Bronchial smooth muscle cell (primary cell): ENCODE results near the gene C20orf144. TPM values are rescaled to one million over a fixed set of nuclear protein-coding genes. Genes with fewer than 3 reads are reported as not detected.

Experiments used
- total RNA-seq: library from RNA; depleted of rRNA; stranded (reverse); fragments of >200 nt; gene quantifications from 2 replicates; pipeline ENCODE4 v1.2.1, GENCODE V29; 2014

C20orf144 gene
- total RNA-seq: under 0.01 and 0.16 TPM in 2 replicates

DNA sequence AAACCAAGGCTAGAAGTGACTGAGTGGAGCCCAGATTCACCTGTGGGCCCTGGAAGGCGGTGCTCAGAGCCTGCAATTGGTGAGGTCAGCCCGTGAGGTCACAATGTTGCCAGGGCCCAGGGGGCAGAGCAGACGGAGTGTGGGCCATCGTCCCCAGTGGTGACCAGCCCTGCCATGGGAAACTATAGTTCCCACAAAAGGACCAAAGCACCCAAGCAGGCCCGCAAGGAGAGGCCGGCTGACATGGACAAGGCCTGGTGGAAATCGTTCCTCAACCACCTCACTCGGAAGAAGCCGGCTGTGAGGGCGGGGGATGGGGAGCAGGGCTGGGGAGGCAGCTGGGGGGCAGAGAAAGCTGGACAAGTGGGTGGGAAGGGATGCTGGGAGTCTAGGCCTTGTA lies at the start of gene C20orf144:
Gene C20orf144, plus strand, starts transcription at position 156 of the 400 bp plus-strand sequence. Its CDS starts 19 bp downstream, at position 175.

DNA sequence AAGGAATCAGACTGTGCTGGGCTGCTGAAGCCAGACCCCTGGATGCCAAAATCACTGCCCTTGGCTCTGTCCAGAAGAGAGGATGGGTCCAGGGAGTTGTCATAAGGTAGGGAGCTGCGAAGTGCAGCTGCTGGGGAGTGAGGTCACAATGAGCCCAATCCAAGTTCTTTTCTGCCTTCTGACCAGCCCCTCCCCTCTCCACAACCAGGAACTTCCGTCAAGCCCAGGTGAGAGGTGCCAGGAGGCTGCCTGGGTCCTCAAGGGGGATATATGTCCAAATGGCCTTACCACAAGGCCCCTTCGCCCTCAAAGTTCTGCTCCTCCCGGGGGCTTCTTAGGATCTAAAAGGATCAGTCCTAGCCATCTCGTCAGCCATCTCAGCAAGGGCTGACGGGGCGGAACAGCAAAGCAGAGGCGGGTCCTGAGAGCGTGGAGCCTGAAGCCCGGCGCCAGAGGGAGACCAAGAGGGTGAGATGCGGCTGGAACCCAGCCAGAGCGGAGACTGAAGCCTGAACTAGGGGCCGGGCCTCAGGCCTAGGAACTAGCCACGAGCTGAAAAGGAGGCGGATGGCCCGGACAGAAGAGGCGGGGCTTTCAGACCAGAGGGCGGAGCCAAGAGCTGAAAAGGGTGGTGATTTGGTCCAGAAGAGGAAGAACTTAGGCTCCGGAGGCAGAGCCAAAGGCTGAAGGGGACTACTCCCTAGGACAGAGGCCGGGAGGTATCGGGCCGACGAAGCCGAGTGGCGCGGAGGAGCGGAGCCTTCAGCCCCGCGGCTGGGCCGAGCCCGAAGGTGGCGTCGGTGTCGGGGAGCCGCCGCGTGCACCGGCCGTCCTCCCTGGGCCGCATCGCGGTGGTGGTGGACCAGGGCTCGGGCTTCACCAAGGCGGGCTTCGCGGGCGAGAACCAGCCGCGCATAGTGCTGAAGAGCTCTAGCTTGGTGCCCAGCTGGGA lies 4.4 kb downstream of the C20orf144 start, which contains the start of gene ACTL10:
Gene ACTL10, plus strand, starts transcription at position 651 of the 952 bp plus-strand sequence. CDS start 555 bp downstream, outside the sequence.

DNA sequence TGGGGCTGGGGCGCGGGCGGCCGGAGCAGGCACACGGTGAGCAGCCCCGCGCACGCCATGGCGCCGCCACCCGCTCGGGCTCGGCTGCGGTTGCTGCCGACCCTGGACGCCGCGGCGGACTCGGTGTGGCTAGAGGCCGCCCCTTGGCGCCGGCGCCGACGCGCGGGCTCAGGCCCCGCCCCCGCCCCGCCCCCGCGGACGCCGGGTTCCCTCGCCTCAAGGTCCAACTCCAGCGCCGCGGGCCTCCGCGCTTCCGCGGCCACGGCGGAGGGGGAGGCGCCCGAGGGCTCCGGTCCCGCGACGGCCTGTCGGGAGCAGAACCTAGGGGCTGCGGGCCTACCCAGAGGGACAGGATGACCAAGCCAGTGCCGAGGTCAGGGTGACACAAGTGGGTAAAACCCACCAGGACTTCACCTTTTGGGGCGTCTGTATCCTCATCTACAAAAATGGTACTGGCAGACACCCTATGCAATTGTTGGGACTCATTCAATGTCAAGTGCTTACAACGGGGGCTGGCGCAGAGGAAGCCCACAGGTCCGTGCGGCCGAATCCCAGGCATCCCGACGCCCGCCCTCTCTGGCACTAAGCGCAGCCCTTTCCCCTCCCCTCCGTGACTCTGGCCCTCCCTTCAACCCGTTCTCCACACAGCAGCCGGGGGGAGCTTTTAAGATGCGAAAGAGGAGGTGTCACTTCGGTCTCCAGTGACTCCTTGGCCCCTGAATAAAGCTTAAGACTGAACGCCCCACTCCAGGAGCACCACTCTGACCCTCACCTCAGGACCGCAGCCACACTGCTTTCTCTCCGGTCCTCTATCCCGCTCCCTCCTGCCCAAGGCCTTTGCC lies 12.4 kb downstream of the C20orf144 start, which contains the start of gene NECAB3:
Gene NECAB3, minus strand, starts transcription at position 135 of the 842 bp plus-strand sequence. Its CDS starts 76 bp downstream, at position 59.

DNA sequence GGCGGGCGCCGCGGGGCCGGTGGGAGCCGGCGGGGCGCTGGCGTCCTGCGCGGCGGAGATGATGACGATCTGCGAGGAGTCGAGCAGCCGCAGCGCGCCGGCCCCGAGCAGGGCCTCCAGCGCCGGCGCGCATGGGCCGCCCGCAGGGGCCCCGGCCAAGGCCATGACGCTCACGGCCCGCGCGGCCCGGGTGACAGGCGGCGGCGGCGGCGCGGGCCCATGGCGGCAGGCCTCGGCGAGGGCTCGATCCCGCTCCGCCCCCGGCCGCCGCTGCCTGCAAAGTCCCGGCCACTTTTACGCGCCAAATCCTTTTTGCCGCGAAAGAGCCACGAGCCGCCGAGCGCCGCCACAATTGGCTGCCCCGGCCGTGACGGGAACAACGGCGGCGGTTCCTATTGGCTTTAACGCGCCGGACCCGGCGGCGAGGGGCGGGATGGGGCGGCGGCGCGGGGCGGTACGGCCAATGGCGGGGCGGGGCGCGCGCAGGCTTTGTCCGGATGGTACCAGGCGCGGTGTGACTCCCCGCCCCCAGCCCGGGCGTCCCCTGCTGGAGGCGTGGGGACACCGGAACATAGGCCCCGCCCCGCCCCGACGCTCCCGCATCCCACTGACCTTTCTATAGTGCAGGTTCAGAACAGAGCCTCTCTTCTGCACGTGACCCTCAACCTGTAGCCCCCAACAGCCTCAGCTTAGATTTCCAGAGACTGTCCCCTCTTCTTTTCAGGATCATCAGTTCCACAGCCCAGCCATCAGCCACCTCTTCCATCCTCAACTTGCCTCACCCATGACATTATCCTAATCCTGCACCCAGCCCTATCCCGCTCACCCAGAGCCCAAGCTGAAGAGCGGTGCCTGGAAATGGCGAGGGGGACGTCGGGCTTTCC lies 24.2 kb downstream of the C20orf144 start, which contains the start of gene E2F1:
Gene E2F1, minus strand, starts transcription at position 286 of the 884 bp plus-strand sequence. Its CDS starts 121 bp downstream, at position 165.

Other genes starting within 250 kb of the C20orf144 start
- gene SNTA1, start 218.6 kb upstream of the C20orf144 start, total RNA-seq: 24.6 and 28.5 TPM in 2 replicates
- gene CBFA2T2, start 172.2 kb upstream of the C20orf144 start, total RNA-seq: 5.0 and 5.7 TPM in 2 replicates
- gene ACTL10, start 4.6 kb downstream of the C20orf144 start, total RNA-seq: 1.1 and 1.9 TPM in 2 replicates
- 30.9 and 35.2 TPM in 2 replicates for gene NECAB3, start 12.1 kb downstream of the C20orf144 start, total RNA-seq
- gene E2F1, start 24.1 kb downstream of the C20orf144 start, total RNA-seq: 0.77 and 1.3 TPM in 2 replicates
- gene PXMP4, start 58.0 kb downstream of the C20orf144 start, total RNA-seq: 4.7 and 10.2 TPM in 2 replicates
- gene ZNF341, start 69.7 kb downstream of the C20orf144 start, total RNA-seq: 0.94 and 0.95 TPM in 2 replicates
- 39.4 and 54.7 TPM in 2 replicates for gene CHMP4B, start 149.0 kb downstream of the C20orf144 start, total RNA-seq